ENCODE data around the gene PPP1R3D. TPM values are rescaled to one million over a fixed set of nuclear protein-coding genes. Genes with fewer than 3 reads are reported as not detected.

PPP1R3D gene
- total and polyA plus RNA-seq, 2 of the 8 experiments (the other 6 are each of a cell fraction or from before 2014, with no cell fraction given), result 1.4 to 3.9 TPM

- no peak for TF ChIP-seq HDAC6 (IDR thresholded peaks at IDR 0.05; ENCODE audit: low read depth, low read length)
- TF ChIP-seq CHD2 (IDR thresholded peaks at IDR 0.05; ENCODE audit: low read length), result no peak
- TF ChIP-seq KDM4A (IDR thresholded peaks at IDR 0.05; ENCODE audit: low read depth, low read length, severe bottlenecking), result no peak
- TF ChIP-seq JUN (IDR thresholded peaks at IDR 0.05; ENCODE audit: low read depth, low read length), result no peak
These were observed 14.2 kb downstream of the PPP1R3D start (continued) for GRCh38 chr20:59925899-59926298.

Measured in H1 (cell line).